Measurements from ENCODE around the gene ATP2C2. TPM values are rescaled to one million over a fixed set of nuclear protein-coding genes. Genes with fewer than 3 reads are reported as not detected.
A peak's percentile ranks its signal among the peaks of the same experiment; 100 is the strongest.

The ATP2C2 gene
- total RNA-seq, 1 donor from 2014 or later = 32.1 TPM

DNA sequence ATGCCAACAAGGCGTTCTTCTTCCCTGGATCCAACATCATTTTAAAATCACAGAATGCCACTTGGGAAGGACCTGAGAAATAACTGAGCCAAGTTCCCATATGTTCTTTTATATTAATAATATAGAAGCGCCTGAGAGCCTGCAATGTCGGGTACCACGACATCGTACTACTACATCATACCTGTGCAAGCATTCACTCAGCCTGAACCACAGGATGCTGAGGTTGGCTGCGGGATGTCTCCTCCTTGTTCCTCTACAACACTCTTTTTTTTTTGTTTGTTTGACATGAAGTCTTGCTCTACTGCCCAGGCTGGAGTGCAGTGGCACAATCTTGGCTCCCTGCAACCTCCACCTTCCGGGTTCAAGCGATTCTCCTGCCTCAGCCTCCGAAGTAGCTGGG lies 2.1 kb upstream of the ATP2C2 start:
- H3K27me3 ChIP-seq (ENCODE audit: control insufficient read depth, insufficient read depth, low read length) = peaks cover 2% of the 10 kb centered on the region
- H3K36me3 ChIP-seq (ENCODE audit: control insufficient read depth, insufficient read depth, low read length) = no peaks in the 10 kb centered on the region
- DNase-seq (ENCODE audit: low read depth) (no peak), FAIRE-seq (no peak)
- no peak overlapping the region for H3K4me3 ChIP-seq (ENCODE audit: low read depth, low read length)
- TF ChIP-seq, protein P1, sequence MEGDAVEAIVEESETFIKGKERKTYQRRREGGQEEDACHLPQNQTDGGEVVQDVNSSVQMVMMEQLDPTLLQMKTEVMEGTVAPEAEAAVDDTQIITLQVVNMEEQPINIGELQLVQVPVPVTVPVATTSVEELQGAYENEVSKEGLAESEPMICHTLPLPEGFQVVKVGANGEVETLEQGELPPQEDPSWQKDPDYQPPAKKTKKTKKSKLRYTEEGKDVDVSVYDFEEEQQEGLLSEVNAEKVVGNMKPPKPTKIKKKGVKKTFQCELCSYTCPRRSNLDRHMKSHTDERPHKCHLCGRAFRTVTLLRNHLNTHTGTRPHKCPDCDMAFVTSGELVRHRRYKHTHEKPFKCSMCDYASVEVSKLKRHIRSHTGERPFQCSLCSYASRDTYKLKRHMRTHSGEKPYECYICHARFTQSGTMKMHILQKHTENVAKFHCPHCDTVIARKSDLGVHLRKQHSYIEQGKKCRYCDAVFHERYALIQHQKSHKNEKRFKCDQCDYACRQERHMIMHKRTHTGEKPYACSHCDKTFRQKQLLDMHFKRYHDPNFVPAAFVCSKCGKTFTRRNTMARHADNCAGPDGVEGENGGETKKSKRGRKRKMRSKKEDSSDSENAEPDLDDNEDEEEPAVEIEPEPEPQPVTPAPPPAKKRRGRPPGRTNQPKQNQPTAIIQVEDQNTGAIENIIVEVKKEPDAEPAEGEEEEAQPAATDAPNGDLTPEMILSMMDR (IDR thresholded peaks at IDR 0.05; ENCODE audit: insufficient read depth, low read length, severe bottlenecking) = no peak

DNA sequence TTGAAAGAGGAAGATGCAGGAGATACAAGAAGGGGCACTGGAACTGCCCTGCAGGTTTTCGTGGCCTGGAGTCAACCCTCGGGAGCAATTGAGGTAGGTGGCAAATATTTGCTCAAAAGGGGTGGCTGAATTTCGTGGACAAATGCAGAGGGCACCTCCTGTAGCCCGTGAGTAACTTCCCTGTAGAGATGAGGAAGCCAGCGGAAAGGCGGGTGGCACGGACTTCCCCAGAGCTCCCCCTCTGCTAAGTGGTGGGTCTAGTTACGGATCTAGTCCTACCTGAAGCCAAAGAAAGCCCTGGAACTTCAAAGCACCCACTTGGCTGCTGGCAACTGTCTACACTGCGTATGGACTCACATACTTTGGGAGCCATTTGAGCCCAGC lies 1.0 kb upstream of the ATP2C2 start:
- H3K27me3 ChIP-seq (ENCODE audit: control insufficient read depth, insufficient read depth, low read length) = peaks cover 2% of the 10 kb centered on the region
- DNase-seq (ENCODE audit: low read depth) (no peak), FAIRE-seq (no peak)
- H3K4me3 ChIP-seq (ENCODE audit: low read depth, low read length) = no peak overlapping the region
- H3K36me3 ChIP-seq (ENCODE audit: control insufficient read depth, insufficient read depth, low read length) = no peaks in the 10 kb centered on the region
- TF ChIP-seq, protein P1 (IDR thresholded peaks at IDR 0.05; ENCODE audit: insufficient read depth, low read length, severe bottlenecking) = no peak

DNA sequence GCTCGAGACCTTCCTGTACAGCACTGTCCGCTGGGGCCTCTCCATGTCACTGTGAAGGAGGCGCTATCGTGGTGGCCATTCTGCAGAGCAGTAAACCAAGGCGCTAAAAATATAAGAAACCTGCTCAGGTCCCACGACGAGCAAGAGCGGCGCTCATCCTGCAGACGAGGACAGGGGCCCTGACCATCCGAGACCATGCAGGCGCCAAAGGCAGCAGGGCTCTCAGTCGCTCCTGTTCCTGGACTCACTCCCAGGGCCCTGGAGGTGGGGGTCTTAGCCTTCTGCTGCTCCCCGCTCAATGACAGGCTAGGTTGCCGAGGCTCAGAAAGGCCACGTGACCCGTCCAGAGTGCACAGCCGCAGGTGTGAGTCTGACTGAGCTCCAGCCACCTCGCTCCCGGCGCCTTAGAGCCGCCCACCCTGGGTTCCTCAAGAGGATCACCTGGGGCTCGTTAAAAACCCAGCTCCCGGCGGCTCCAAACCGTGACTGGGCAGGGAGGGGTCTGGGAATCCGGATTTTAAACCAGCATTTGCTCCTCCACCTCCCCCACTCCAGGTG lies 509 bp upstream of the ATP2C2 start:
- H3K27me3 ChIP-seq (ENCODE audit: control insufficient read depth, insufficient read depth, low read length) = peaks cover 2% of the 10 kb centered on the region
- no peaks in the 10 kb centered on the region for H3K36me3 ChIP-seq (ENCODE audit: control insufficient read depth, insufficient read depth, low read length)
- H3K4me3 ChIP-seq (ENCODE audit: low read depth, low read length) = peak overlapping the region; percentile 86
- no peak for FAIRE-seq
- DNase-seq (ENCODE audit: low read depth) = no peak
- TF ChIP-seq, protein P1 (IDR thresholded peaks at IDR 0.05; ENCODE audit: insufficient read depth, low read length, severe bottlenecking) = no peak

DNA sequence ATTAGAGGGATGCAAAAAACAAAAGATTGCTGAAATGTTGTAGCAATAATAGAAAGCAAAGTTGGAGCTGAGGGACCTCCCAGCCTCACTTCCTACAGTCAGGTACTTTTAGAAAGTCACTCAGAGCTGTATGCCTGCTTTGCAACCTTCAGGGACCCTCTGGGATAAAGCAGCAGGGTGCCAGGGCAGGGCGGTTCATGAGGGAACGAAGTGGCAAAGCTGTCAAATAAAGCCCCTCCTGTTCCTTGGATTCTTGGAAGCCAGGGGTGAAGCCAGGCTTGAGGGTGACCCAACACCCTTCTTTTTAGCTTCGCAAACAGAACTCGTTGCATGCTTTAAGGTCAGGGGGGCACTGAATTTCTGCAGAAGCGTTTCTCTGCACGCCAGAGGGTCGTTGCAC lies 767 bp downstream of the ATP2C2 start:
- DNase-seq (ENCODE audit: low read depth) = no peak
- FAIRE-seq = no peak
- TF ChIP-seq, protein P1 (IDR thresholded peaks at IDR 0.05; ENCODE audit: insufficient read depth, low read length, severe bottlenecking) = no peak
- peak overlapping the region; percentile 86 for H3K4me3 ChIP-seq (ENCODE audit: low read depth, low read length)
- H3K27me3 ChIP-seq (ENCODE audit: control insufficient read depth, insufficient read depth, low read length) = peaks cover 2% of the 10 kb centered on the region
- no peaks in the 10 kb centered on the region for H3K36me3 ChIP-seq (ENCODE audit: control insufficient read depth, insufficient read depth, low read length)

DNA sequence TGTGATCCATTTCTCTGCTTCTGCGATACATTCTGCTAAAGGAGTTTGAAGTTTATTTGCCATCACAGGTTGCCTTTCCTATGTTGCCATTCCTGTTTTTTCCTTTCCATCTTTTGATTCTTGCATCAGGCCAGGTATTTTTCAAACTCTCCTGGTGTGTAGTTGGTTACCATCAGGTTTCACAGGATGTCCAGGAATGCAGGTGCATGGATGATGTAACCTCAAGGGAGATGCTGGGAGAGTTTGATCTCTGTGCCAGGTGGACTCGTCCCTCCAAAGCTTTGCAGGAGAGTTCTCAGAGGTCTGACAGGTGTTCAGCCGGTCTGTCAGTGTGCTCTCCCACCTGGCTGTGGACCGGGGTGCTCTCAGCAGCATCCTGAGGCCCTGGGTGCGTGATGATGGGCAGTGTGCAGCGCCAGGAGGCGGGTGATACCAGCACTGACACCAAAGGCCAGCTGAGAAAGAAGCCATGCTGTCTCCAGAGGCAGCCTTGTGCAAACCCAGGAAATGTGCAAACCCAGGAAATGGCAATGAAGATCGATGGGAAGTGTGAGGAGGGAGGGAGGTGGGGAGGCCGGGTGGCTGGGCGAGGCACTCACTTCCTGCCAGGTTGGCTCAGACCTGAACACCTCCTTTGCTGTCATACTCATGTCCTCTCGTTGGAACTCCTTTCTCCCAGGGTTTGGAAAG lies 1.7 kb downstream of the ATP2C2 start:
- DNase-seq (ENCODE audit: low read depth) (peak; percentile 48), FAIRE-seq (no peak)
- Histone ChIP-seq H3K27me3 (ENCODE audit: control insufficient read depth, insufficient read depth, low read length) (peaks cover 2% of the 10 kb centered on the region), H3K4me3 (ENCODE audit: low read depth, low read length) (peak overlapping the region; percentile 4), H3K36me3 (ENCODE audit: control insufficient read depth, insufficient read depth, low read length) (no peaks in the 10 kb centered on the region)
- TF ChIP-seq, protein P1 (IDR thresholded peaks at IDR 0.05; ENCODE audit: insufficient read depth, low read length, severe bottlenecking) = no peak
